Activated CD4-positive, alpha-beta memory T cell treated with anti-CD3 and anti-CD28 coated beads for 36 hours (primary cell): Measurements from ENCODE around the gene RAB31. TPM values are rescaled to one million over a fixed set of nuclear protein-coding genes. Genes with fewer than 3 reads are reported as not detected.

ENCODE experiments used
- CTCF ChIA-PET: fragments of 350-600 bp; sonication (Branson Sonifier 250); formaldehyde crosslinking; loops from one replicate; lab custom pipeline; 2021; ENCODE audit warnings: antibody characterized with exemption, inconsistent platforms; lab: Charles Lee
- POLR2A ChIA-PET: fragments of 350-600 bp; sonication (Branson Sonifier 250); formaldehyde crosslinking; loops from one replicate; lab custom pipeline; 2021; ENCODE audit warnings: antibody characterized with exemption; lab: Charles Lee
- DNase-seq: peaks from one replicate; pipeline ENCODE4 v3.0.0-alpha.2; 2020
- H3K27ac Mint-ChIP-seq: one replicate; pipeline ENCODE4 v1.8.0; 2021; ENCODE audit warnings: mixed read lengths
- H3K27me3 Mint-ChIP-seq: one replicate; pipeline ENCODE4 v1.8.0; 2021; ENCODE audit warnings: mixed read lengths
- H3K36me3 Mint-ChIP-seq: one replicate; pipeline ENCODE4 v1.8.0; 2021; ENCODE audit warnings: mixed read lengths
- H3K4me1 Mint-ChIP-seq: one replicate; pipeline ENCODE4 v1.8.0; 2021; ENCODE audit warnings: low read depth, mixed read lengths
- H3K4me3 Mint-ChIP-seq: one replicate; pipeline ENCODE4 v1.8.0; 2021; ENCODE audit warnings: mild to moderate bottlenecking, mixed read lengths
- H3K9me3 Mint-ChIP-seq: one replicate; pipeline ENCODE4 v1.8.0; 2021; ENCODE audit warnings: mixed read lengths
- intact Hi-C: fragments of 100-400 bp; cut with micrococcal nuclease; formaldehyde crosslinking; loops from one replicate; pipeline ENCODE4 v1.15.1; 2023
- total RNA-seq, 2 experiments: library from RNA; stranded (reverse); gene quantifications; one replicate each; pipeline ENCODE4 v1.2.3, GENCODE V29; 2021

Gene RAB31
- total RNA-seq, 2 experiments from 2014 or later, result 0.58 to 0.71 TPM

- no peak overlapping the region for H3K27ac Mint-ChIP-seq
- no peaks in the 10 kb centered on the region for H3K36me3 Mint-ChIP-seq
- H3K4me1 Mint-ChIP-seq, result no peaks in the 10 kb centered on the region
- ChIA-PET POLR2A (no interaction called here), CTCF (no interaction called here)
- no peaks in the 10 kb centered on the region for H3K9me3 Mint-ChIP-seq
- intact Hi-C loops, result loop anchor here (5.0 kb wide), 1 partner anchor 217 kb away; no protein-coding TSS in a partner anchor
- no peak overlapping the region for H3K4me3 Mint-ChIP-seq
- DNase-seq, result no peak
- peaks cover 22% of the 10 kb centered on the region for H3K27me3 Mint-ChIP-seq
Measured at GRCh38 chr18:9835113-9835755, 127.1 kb downstream of the RAB31 start.

- Mint-ChIP-seq H3K36me3 (no peaks in the 10 kb centered on the region), H3K27me3 (peaks cover 22% of the 10 kb centered on the region), H3K27ac (no peak overlapping the region), H3K4me1 (no peaks in the 10 kb centered on the region), H3K9me3 (no peaks in the 10 kb centered on the region), H3K4me3 (no peak overlapping the region)
- POLR2A ChIA-PET, result no interaction called here
- no peak for DNase-seq
- intact Hi-C loops, result loop anchor here (5.0 kb wide), 1 partner anchor 216 kb away; no protein-coding TSS in a partner anchor
- CTCF ChIA-PET, result no interaction called here
Measured at GRCh38 chr18:9835825-9836224, 127.7 kb downstream of the RAB31 start.

GRCh38 chr18:9838144-9838877 lies 130.2 kb downstream of the RAB31 start:
- intact Hi-C loops, result loop anchor here (5.0 kb wide), 1 partner anchor 214 kb away; no protein-coding TSS in a partner anchor
- peaks cover 17% of the 10 kb centered on the region for H3K27me3 Mint-ChIP-seq
- H3K4me3 Mint-ChIP-seq, result no peak overlapping the region
- H3K9me3 Mint-ChIP-seq, result no peaks in the 10 kb centered on the region
- CTCF ChIA-PET, result no interaction called here
- no peaks in the 10 kb centered on the region for H3K36me3 Mint-ChIP-seq
- no peak for DNase-seq
- no peaks in the 10 kb centered on the region for H3K4me1 Mint-ChIP-seq
- H3K27ac Mint-ChIP-seq, result no peak overlapping the region
- POLR2A ChIA-PET, result no interaction called here

GRCh38 chr18:9839211-9839610 lies 131.1 kb downstream of the RAB31 start:
- CTCF ChIA-PET, result no interaction called here
- H3K9me3 Mint-ChIP-seq, result no peaks in the 10 kb centered on the region
- intact Hi-C loops, result loop anchor here (5.0 kb wide), 1 partner anchor 213 kb away; no protein-coding TSS in a partner anchor
- H3K27ac Mint-ChIP-seq, result no peak overlapping the region
- peaks cover 15% of the 10 kb centered on the region for H3K27me3 Mint-ChIP-seq
- no peaks in the 10 kb centered on the region for H3K4me1 Mint-ChIP-seq
- DNase-seq, result no peak
- POLR2A ChIA-PET, result no interaction called here
- no peak overlapping the region for H3K4me3 Mint-ChIP-seq
- no peaks in the 10 kb centered on the region for H3K36me3 Mint-ChIP-seq

GRCh38 chr18:9839853-9840252 lies 131.8 kb downstream of the RAB31 start:
- CTCF ChIA-PET, result no interaction called here
- Mint-ChIP-seq H3K4me1 (no peaks in the 10 kb centered on the region), H3K36me3 (no peaks in the 10 kb centered on the region), H3K27ac (no peak overlapping the region), H3K9me3 (no peaks in the 10 kb centered on the region), H3K4me3 (no peak overlapping the region), H3K27me3 (peaks cover 15% of the 10 kb centered on the region)
- POLR2A ChIA-PET, result no interaction called here
- intact Hi-C loops, result loop anchor here (5.0 kb wide), 1 partner anchor 212 kb away; no protein-coding TSS in a partner anchor
- no peak for DNase-seq

GRCh38 chr18:9841752-9842151 lies 133.7 kb downstream of the RAB31 start:
- CTCF ChIA-PET, result interaction anchor here (1.2 kb wide), 1 partner anchor 28 kb away, joined by 4 read pairs; no protein-coding TSS in a partner anchor
- DNase-seq, result no peak
- no peak overlapping the region for H3K4me3 Mint-ChIP-seq
- H3K9me3 Mint-ChIP-seq, result no peaks in the 10 kb centered on the region
- intact Hi-C loops, result no loop called here
- no peaks in the 10 kb centered on the region for H3K4me1 Mint-ChIP-seq
- POLR2A ChIA-PET, result no interaction called here
- peaks cover 13% of the 10 kb centered on the region for H3K27me3 Mint-ChIP-seq
- H3K27ac Mint-ChIP-seq, result no peak overlapping the region
- no peaks in the 10 kb centered on the region for H3K36me3 Mint-ChIP-seq

GRCh38 chr18:9842448-9842847 lies 134.3 kb downstream of the RAB31 start:
- H3K9me3 Mint-ChIP-seq, result no peaks in the 10 kb centered on the region
- ChIA-PET POLR2A (no interaction called here), CTCF (no interaction called here)
- H3K27me3 Mint-ChIP-seq, result peaks cover 13% of the 10 kb centered on the region
- intact Hi-C loops, result no loop called here
- DNase-seq, result no peak
- H3K4me3 Mint-ChIP-seq, result no peak overlapping the region
- H3K4me1 Mint-ChIP-seq, result no peaks in the 10 kb centered on the region
- no peak overlapping the region for H3K27ac Mint-ChIP-seq
- no peaks in the 10 kb centered on the region for H3K36me3 Mint-ChIP-seq

- intact Hi-C loops, result no loop called here
- Mint-ChIP-seq H3K36me3 (no peaks in the 10 kb centered on the region), H3K4me1 (no peaks in the 10 kb centered on the region), H3K4me3 (no peak overlapping the region), H3K27me3 (peaks cover 19% of the 10 kb centered on the region), H3K9me3 (no peaks in the 10 kb centered on the region), H3K27ac (no peak overlapping the region)
- ChIA-PET CTCF (no interaction called here), POLR2A (no interaction called here)
- DNase-seq, result no peak
Measured at GRCh38 chr18:9845256-9845655, 137.2 kb downstream of the RAB31 start.

- Mint-ChIP-seq H3K9me3 (no peaks in the 10 kb centered on the region), H3K27ac (no peak overlapping the region), H3K27me3 (peaks cover 19% of the 10 kb centered on the region), H3K36me3 (no peaks in the 10 kb centered on the region), H3K4me3 (no peak overlapping the region), H3K4me1 (no peaks in the 10 kb centered on the region)
- no peak for DNase-seq
- intact Hi-C loops, result no loop called here
- ChIA-PET CTCF (interaction anchor here (0.6 kb wide), 1 partner anchor 1520 kb away, joined by 3 read pairs; no protein-coding TSS in a partner anchor), POLR2A (interaction anchor here (1.1 kb wide), 1 partner anchor 14 kb away, joined by 3 read pairs; no protein-coding TSS in a partner anchor)
Measured at GRCh38 chr18:9846162-9846925, 138.2 kb downstream of the RAB31 start.

- peaks cover 19% of the 10 kb centered on the region for H3K27me3 Mint-ChIP-seq
- ChIA-PET POLR2A (no interaction called here), CTCF (no interaction called here)
- no peaks in the 10 kb centered on the region for H3K36me3 Mint-ChIP-seq
- intact Hi-C loops, result no loop called here
- H3K27ac Mint-ChIP-seq, result no peak overlapping the region
- H3K4me3 Mint-ChIP-seq, result no peak overlapping the region
- no peaks in the 10 kb centered on the region for H3K4me1 Mint-ChIP-seq
- DNase-seq, result no peak
- no peaks in the 10 kb centered on the region for H3K9me3 Mint-ChIP-seq
Measured at GRCh38 chr18:9848170-9848879, 140.2 kb downstream of the RAB31 start.

- Mint-ChIP-seq H3K9me3 (no peaks in the 10 kb centered on the region), H3K4me1 (no peaks in the 10 kb centered on the region), H3K27ac (no peak overlapping the region), H3K27me3 (peaks cover 19% of the 10 kb centered on the region), H3K4me3 (no peak overlapping the region), H3K36me3 (no peaks in the 10 kb centered on the region)
- intact Hi-C loops, result no loop called here
- ChIA-PET POLR2A (no interaction called here), CTCF (interaction anchor here (0.7 kb wide), 1 partner anchor 165 kb away, joined by 3 read pairs; no protein-coding TSS in a partner anchor)
- DNase-seq, result peak; percentile 19
Measured at GRCh38 chr18:9849407-9850283, 141.5 kb downstream of the RAB31 start.
